GM15510 (cell line): ENCODE data around the gene CHKA.

Experiments used
- POLR2A ChIP-seq: IDR thresholded peaks from 3 replicates; pipeline ENCODE4 v1.6.1; 2011; ENCODE audit warnings: borderline replicate concordance; ENCODE audit not compliant: insufficient read length; ENCODE audit errors: extremely low read depth

The CHKA gene

GRCh38 chr11:68025047-68025446, 96.1 kb downstream of the CHKA start:
- no peak for TF ChIP-seq POLR2A

GRCh38 chr11:68024508-68024907, 96.7 kb downstream of the CHKA start:
- no peak for TF ChIP-seq POLR2A

- no peak for TF ChIP-seq POLR2A
Measured at GRCh38 chr11:68022531-68022930, 98.7 kb downstream of the CHKA start.

GRCh38 chr11:68021167-68021787, 99.9 kb downstream of the CHKA start:
- no peak for TF ChIP-seq POLR2A

GRCh38 chr11:68020575-68020974, 100.6 kb downstream of the CHKA start:
- no peak for TF ChIP-seq POLR2A

- no peak for TF ChIP-seq POLR2A
Measured at GRCh38 chr11:68019486-68019885, 101.7 kb downstream of the CHKA start.

GRCh38 chr11:68018730-68019190, 102.4 kb downstream of the CHKA start:
- TF ChIP-seq POLR2A: no peak

- no peak for TF ChIP-seq POLR2A
Measured at GRCh38 chr11:68017980-68018729, 103.0 kb downstream of the CHKA start.

- no peak for TF ChIP-seq POLR2A
Measured at GRCh38 chr11:68016904-68017817, 104.0 kb downstream of the CHKA start.

GRCh38 chr11:68016161-68016903, 104.9 kb downstream of the CHKA start:
- TF ChIP-seq POLR2A: no peak

GRCh38 chr11:68015467-68015866, 105.7 kb downstream of the CHKA start:
- TF ChIP-seq POLR2A: no peak

GRCh38 chr11:68014947-68015447, 106.2 kb downstream of the CHKA start:
- TF ChIP-seq POLR2A: no peak

- TF ChIP-seq POLR2A: no peak
Measured at GRCh38 chr11:68014157-68014946, 106.8 kb downstream of the CHKA start.
